Activated T-cell treated with anti-CD3 and anti-CD28 coated beads, Interleukin-2, amount 50 U/mL, for 72 hours (primary cell): ENCODE measurements around the gene ADAMTSL3. TPM values are rescaled to one million over a fixed set of nuclear protein-coding genes. Genes with fewer than 3 reads are reported as not detected.

Experiments used
- ATAC-seq, 2 donors: fragments of 150-1000 bp; cut with Tn5 transposase; replicated peaks in 1 of 2; 2 replicates each; pipeline ENCODE4 v1.10.0; 2021; ENCODE audit warnings: moderate library complexity in 2 of 2, mild to moderate bottlenecking in 1 of 2
- DNase-seq, 2 donors: peaks; one replicate each; pipeline ENCODE4 v3.0.0; 2021 to 2022; ENCODE audit warnings: mixed read lengths in 1 of 2
- H3K27ac Mint-ChIP-seq: one replicate; pipeline ENCODE4 v1.8.0; 2022; ENCODE audit warnings: mild to moderate bottlenecking, moderate library complexity, mixed read lengths
- H3K27me3 Mint-ChIP-seq: one replicate; pipeline ENCODE4 v1.8.0; 2022; ENCODE audit warnings: low read depth, mixed read lengths
- H3K36me3 Mint-ChIP-seq, 2 donors: one replicate each; pipeline ENCODE4 v1.8.0; 2022; ENCODE audit warnings: mixed read lengths in 2 of 2, mild to moderate bottlenecking in 1 of 2; ENCODE audit not compliant: insufficient read depth in 2 of 2
- H3K4me1 Mint-ChIP-seq: one replicate; pipeline ENCODE4 v1.8.0; 2022; ENCODE audit warnings: low read depth, mixed read lengths
- H3K4me3 Mint-ChIP-seq, 2 donors: one replicate each; pipeline ENCODE4 v1.8.0; 2022; ENCODE audit warnings: mild to moderate bottlenecking in 2 of 2, mixed read lengths in 2 of 2, moderate library complexity in 2 of 2
- H3K9me3 Mint-ChIP-seq, 2 donors: one replicate each; pipeline ENCODE4 v1.8.0; 2022; ENCODE audit warnings: mixed read lengths in 2 of 2
- total RNA-seq, 2 donors: library from RNA; stranded (reverse); gene quantifications; one replicate each; pipeline ENCODE4 v1.2.3, GENCODE V29; 2022

The ADAMTSL3 gene
- total RNA-seq, 2 donors from 2014 or later, result 0.12 TPM; not detected in 1

GRCh38 chr15:83873966-83874365 is 220.0 kb downstream of the ADAMTSL3 start:
- Mint-ChIP-seq H3K27ac (no peak overlapping the region), H3K4me1 (no peaks in the 10 kb centered on the region), H3K27me3 (no peaks in the 10 kb centered on the region), H3K36me3 (no peaks in the 10 kb centered on the region), H3K9me3 (no peaks in the 10 kb centered on the region), H3K4me3 (no peak overlapping the region)
- ATAC-seq (no peak), DNase-seq (no peak)

GRCh38 chr15:83880529-83880928 is 226.6 kb downstream of the ADAMTSL3 start:
- no peak for ATAC-seq
- no peaks in the 10 kb centered on the region for H3K36me3 Mint-ChIP-seq

GRCh38 chr15:83881156-83881555 is 227.2 kb downstream of the ADAMTSL3 start:
- DNase-seq, result no peak
- Mint-ChIP-seq H3K9me3 (no peaks in the 10 kb centered on the region), H3K27me3 (no peaks in the 10 kb centered on the region), H3K4me3 (no peak overlapping the region), H3K36me3 (no peaks in the 10 kb centered on the region), H3K27ac (no peak overlapping the region), H3K4me1 (no peaks in the 10 kb centered on the region)
- no peak for ATAC-seq

More at GRCh38 chr15:83880529-83880928, 226.6 kb downstream of the ADAMTSL3 start:
- DNase-seq, result no peak
- Mint-ChIP-seq H3K27me3 (no peaks in the 10 kb centered on the region), H3K4me3 (no peak overlapping the region), H3K4me1 (no peaks in the 10 kb centered on the region), H3K27ac (no peak overlapping the region), H3K9me3 (no peaks in the 10 kb centered on the region)

GRCh38 chr15:83886321-83886720 is 232.4 kb downstream of the ADAMTSL3 start:
- DNase-seq, result no peak
- no peak overlapping the region for H3K27ac Mint-ChIP-seq
- H3K9me3 Mint-ChIP-seq, result no peaks in the 10 kb centered on the region
- H3K27me3 Mint-ChIP-seq, result peaks cover 9% of the 10 kb centered on the region
- no peak overlapping the region for H3K4me3 Mint-ChIP-seq
- ATAC-seq, result no peak
- H3K4me1 Mint-ChIP-seq, result no peaks in the 10 kb centered on the region
- no peaks in the 10 kb centered on the region for H3K36me3 Mint-ChIP-seq

- no peaks in the 10 kb centered on the region for H3K36me3 Mint-ChIP-seq
- DNase-seq (no peak), ATAC-seq (no peak)
- H3K4me3 Mint-ChIP-seq, result no peak overlapping the region
- no peaks in the 10 kb centered on the region for H3K9me3 Mint-ChIP-seq
- H3K4me1 Mint-ChIP-seq, result no peaks in the 10 kb centered on the region
- H3K27ac Mint-ChIP-seq, result no peak overlapping the region
- H3K27me3 Mint-ChIP-seq, result peaks cover 9% of the 10 kb centered on the region
These were observed 233.5 kb downstream of the ADAMTSL3 start for GRCh38 chr15:83887404-83887803.

- Mint-ChIP-seq H3K9me3 (no peaks in the 10 kb centered on the region), H3K4me1 (no peaks in the 10 kb centered on the region), H3K27me3 (peaks cover 9% of the 10 kb centered on the region), H3K36me3 (peaks cover 0 to 1% of the 10 kb centered on the region in 2 donors), H3K27ac (no peak overlapping the region), H3K4me3 (no peak overlapping the region)
- DNase-seq (no peak), ATAC-seq (no peak)
These were observed 234.0 kb downstream of the ADAMTSL3 start for GRCh38 chr15:83887961-83888360.

- Mint-ChIP-seq H3K36me3 (peaks cover 0 to 1% of the 10 kb centered on the region in 2 donors), H3K4me1 (no peaks in the 10 kb centered on the region), H3K4me3 (no peak overlapping the region), H3K27me3 (peaks cover 9% of the 10 kb centered on the region), H3K27ac (no peak overlapping the region), H3K9me3 (no peaks in the 10 kb centered on the region)
- DNase-seq (no peak), ATAC-seq (no peak)
These were observed 236.1 kb downstream of the ADAMTSL3 start for GRCh38 chr15:83889995-83890394.

GRCh38 chr15:83890587-83890986 is 236.7 kb downstream of the ADAMTSL3 start:
- Mint-ChIP-seq H3K4me1 (no peaks in the 10 kb centered on the region), H3K9me3 (no peaks in the 10 kb centered on the region), H3K36me3 (peaks cover 0 to 1% of the 10 kb centered on the region in 2 donors), H3K27ac (no peak overlapping the region), H3K27me3 (peaks cover 9% of the 10 kb centered on the region), H3K4me3 (no peak overlapping the region)
- DNase-seq, result no peak
- no peak for ATAC-seq

GRCh38 chr15:83892498-83892897 is 238.6 kb downstream of the ADAMTSL3 start:
- no peak for ATAC-seq
- H3K27me3 Mint-ChIP-seq, result peaks cover 9% of the 10 kb centered on the region
- DNase-seq, result no peak
- H3K4me1 Mint-ChIP-seq, result no peaks in the 10 kb centered on the region
- no peaks in the 10 kb centered on the region for H3K9me3 Mint-ChIP-seq
- H3K27ac Mint-ChIP-seq, result no peak overlapping the region
- no peak overlapping the region for H3K4me3 Mint-ChIP-seq
- peaks cover 0 to 1% of the 10 kb centered on the region in 2 donors for H3K36me3 Mint-ChIP-seq

- Mint-ChIP-seq H3K27ac (no peak overlapping the region), H3K27me3 (peaks cover 9% of the 10 kb centered on the region), H3K4me3 (no peak overlapping the region), H3K9me3 (no peaks in the 10 kb centered on the region), H3K4me1 (no peaks in the 10 kb centered on the region), H3K36me3 (peaks cover 0 to 1% of the 10 kb centered on the region in 2 donors)
- DNase-seq, result no peak
- no peak for ATAC-seq
These were observed 239.4 kb downstream of the ADAMTSL3 start for GRCh38 chr15:83893308-83893707.

- DNase-seq (no peak), ATAC-seq (no peak)
- Mint-ChIP-seq H3K27ac (no peak overlapping the region), H3K4me3 (no peak overlapping the region), H3K27me3 (peaks cover 8% of the 10 kb centered on the region), H3K36me3 (peaks cover 0 to 1% of the 10 kb centered on the region in 2 donors), H3K4me1 (no peaks in the 10 kb centered on the region), H3K9me3 (no peaks in the 10 kb centered on the region)
These were observed 243.1 kb downstream of the ADAMTSL3 start for GRCh38 chr15:83897037-83897436.

GRCh38 chr15:83898361-83898760 is 244.4 kb downstream of the ADAMTSL3 start:
- Mint-ChIP-seq H3K36me3 (no peaks in the 10 kb centered on the region), H3K4me1 (no peaks in the 10 kb centered on the region), H3K9me3 (no peaks in the 10 kb centered on the region), H3K4me3 (no peak overlapping the region), H3K27ac (no peak overlapping the region), H3K27me3 (peaks cover 10% of the 10 kb centered on the region)
- DNase-seq, result no peak
- no peak for ATAC-seq

- Mint-ChIP-seq H3K36me3 (no peaks in the 10 kb centered on the region), H3K4me3 (no peak overlapping the region), H3K27ac (no peak overlapping the region), H3K27me3 (peaks cover 10% of the 10 kb centered on the region), H3K9me3 (no peaks in the 10 kb centered on the region), H3K4me1 (no peaks in the 10 kb centered on the region)
- DNase-seq (no peak), ATAC-seq (no peak)
These were observed 245.7 kb downstream of the ADAMTSL3 start for GRCh38 chr15:83899670-83900069.

- Mint-ChIP-seq H3K9me3 (no peaks in the 10 kb centered on the region), H3K4me1 (no peaks in the 10 kb centered on the region), H3K27me3 (peaks cover 10% of the 10 kb centered on the region), H3K36me3 (no peaks in the 10 kb centered on the region), H3K27ac (no peak overlapping the region), H3K4me3 (no peak overlapping the region)
- ATAC-seq (no peak), DNase-seq (no peak)
These were observed 250.5 kb downstream of the ADAMTSL3 start for GRCh38 chr15:83904107-83905040.
